ENCODE measurements around the gene E4F1.

GRCh38 chr16:2177101-2177500 is 46.3 kb upstream of the E4F1 start:
- no peak for TF ChIP-seq EZH2 (IDR thresholded peaks at IDR 0.05; ENCODE audit: insufficient read depth, poor library complexity, severe bottlenecking)
- no peak for TF ChIP-seq EZH2phosphoT487 (IDR thresholded peaks at IDR 0.05; ENCODE audit: insufficient read depth, low read depth)
